Measurements from ENCODE around the gene RCCD1.
"Not testable (repeated sequence)": the region's sequence is repeated elsewhere in the genome, so short reads cannot be mapped to it uniquely, and the experiment has no call there.

RCCD1 gene

DNA sequence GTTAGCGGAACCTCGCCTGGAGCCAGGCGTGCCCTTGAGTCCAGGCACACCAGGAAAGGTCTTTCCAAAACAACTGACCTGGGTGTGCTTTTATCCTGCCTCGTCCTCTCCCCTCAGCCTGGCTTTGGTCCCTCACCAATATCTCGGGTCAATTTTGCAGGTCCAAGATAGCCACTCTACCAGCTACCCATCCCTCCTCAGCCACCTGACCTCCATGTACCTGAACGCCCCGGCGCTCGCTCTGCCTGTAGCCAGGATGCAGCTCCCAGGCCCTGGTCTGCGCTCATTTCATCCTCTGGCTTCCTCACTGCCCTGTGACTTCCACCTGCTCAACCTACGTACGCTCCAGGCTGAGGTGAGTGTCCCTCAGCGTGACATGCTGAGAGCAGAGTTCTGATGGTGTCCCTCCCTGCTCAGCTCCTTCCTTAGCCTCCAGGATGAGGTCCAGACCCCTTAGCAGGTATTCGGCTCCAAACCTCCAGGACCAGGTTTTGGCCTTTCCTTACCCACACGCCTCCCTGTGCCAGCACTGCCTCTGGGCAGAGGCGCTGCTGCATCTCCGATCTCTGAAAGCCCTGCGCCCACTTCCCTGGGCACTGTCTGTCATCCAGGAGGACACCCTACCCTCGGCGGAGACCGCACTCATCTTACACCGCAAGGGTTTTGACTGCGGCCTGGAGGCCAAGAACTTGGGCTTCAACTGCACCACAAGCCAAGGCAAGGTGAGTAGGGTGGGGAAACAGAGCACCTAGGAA lies 36.5 kb upstream of the RCCD1 start:
- no peak for DNase-seq

DNA sequence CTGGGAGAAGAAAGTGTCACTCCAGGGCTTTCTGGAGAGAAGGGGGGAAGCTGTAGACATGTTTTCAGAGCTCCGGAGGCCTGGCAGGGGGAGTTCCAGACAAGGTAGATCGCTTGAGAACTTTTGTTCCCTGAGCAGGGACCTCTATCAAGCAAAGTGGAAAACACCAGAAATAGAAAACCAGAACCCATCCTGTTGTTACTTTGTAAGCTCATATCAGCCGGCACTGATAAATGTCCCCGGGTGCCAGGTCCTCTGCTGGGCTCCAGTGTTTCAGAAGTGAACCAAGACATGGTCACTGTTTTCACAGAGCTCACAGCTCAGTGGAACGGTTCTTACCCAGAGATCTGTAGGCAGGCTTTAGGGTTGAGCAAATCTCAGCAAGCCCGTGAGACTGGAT lies 35.8 kb upstream of the RCCD1 start:
- DNase-seq: no peak

DNA sequence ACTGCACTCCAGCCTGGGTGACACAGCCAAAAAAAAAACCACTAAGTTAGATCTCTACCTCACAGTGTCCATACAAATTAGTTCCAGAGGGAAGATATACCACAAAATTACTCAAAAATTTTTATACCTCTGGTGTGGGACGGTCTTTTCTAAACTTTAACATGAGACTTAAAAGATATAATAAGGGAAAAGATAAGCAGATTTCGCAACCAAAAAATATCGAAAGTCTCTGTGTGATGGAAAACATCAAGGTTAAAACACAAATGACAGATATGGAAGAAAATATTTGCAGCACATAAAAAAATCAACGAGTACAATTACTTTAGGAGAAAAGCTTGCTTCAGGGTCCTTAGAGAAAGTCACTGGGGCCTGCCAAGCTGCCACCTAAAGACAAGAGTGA lies 32.8 kb upstream of the RCCD1 start:
- DNase-seq: no peak

DNA sequence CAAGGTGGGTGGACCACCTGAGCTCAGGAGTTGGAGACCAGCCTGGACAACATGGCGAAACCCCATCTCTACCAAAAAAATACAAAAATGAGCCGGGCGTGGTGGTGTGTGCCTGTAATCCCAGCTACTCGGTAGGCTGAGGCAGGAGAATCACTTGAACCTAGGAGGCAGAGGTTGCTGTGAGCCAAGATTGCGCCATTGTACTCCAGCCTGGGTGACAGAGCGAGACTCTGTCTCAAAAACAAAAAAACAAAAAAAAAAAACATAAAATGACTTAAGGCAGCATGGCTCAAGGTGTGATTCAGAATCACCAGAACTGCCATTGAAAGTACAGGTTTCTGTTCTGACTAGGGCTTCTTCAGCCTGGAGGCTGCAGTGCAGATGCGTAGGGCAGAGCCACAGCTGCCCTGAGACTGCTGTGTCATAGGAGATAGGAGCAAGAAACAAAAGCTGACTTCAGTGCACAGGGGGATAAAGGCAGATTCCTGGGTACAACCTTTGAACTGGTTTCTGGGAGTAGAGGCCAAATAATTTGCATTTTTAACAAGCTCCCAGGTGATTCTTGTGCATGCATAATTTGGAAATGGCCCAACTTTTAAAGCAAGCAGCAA lies 31.9 kb upstream of the RCCD1 start:
- not testable (repeated sequence) for DNase-seq

DNA sequence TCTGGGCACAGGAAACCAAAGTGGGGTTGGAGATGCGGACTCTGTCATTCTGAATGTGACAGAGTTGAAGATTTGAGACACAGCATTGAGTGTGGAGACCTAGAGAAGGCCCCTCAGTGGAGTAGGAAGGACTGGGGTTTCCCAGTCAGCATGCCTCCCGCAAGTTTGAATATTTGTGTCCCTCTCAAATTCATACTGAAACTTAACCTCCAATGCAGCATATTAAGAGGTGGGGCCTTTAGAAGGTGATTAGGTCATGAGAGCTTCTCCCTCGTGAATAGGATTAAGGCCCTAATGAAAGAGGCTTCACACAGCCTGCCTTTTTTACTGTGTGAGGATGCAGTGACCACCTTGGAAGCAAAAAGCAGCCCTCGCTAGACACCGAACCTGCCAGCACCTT lies 30.3 kb upstream of the RCCD1 start:
- no peak for DNase-seq

DNA sequence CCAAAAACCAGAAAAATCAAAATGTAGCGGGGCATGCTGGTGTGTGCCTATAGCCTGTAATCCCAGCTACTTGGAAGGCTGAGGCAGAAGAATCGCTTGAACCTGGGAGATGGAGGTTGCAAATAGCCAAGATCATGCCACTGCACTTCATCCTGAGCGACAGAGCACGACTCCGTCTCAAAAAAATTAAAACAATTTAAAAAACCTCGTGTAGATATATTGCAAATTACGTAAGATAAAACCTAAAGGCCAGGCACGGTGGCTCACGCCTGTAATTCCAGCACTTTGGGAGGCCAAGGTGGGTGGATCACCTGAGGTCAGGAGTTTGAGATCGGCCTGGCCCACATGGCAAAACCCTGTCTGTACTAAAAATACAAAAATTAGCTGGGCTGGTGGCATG lies 27.9 kb upstream of the RCCD1 start:
- DNase-seq: not testable (repeated sequence)

DNA sequence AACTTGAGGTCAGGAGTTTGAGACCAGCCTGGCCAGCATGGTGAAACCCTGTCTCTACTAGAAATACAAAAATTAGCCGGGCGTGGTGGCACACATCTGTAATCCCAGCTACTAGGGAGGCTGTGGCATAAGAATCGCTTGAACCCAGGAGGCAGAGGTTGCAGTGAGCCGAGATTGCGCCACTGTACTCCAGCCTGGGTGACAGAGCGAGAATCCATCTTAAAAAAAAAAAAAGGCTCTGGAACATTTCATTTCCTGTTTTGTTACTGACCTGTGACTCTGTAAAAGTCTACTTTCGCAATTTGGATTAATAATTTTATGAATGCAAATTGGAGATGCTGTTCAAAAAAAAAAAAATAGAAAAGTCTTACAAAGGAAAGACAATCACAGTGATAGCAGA lies 26.6 kb upstream of the RCCD1 start:
- not testable (repeated sequence) for DNase-seq

DNA sequence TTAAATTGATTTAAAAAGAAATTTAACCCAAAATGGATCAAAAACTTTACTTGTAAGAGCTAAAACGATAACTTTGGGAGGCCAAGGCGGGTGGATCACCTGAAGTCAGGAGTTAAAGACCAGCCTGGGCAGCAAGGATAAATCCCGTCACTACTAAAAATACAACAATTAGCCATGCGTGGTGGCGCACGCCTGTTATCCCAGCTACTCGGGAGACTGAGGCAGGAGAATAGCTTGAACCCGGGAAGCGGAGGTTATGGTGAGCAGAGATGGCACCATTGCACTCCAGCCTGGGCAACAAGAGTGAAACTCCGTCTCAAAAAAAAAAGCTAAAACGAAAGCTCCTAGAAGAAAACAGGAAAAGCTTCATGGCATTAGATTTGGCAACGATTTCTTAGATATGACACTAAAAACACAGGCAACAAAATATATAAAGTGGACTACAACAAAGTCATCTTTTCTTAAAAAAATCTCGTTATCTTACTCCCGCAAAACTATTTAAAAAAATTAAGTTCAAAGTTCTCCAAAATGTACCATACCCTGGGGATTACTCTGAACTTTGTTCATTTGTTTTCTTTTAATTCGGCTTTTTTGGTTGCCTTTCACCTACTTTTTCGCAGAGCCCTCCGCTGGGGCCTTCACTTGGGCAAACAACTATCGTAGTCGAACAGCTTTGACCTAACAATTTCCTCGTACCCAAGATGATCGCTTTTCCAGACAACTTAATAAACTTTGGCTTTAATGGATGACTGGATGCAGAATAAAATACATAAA lies 25.3 kb upstream of the RCCD1 start:
- no peak for DNase-seq

DNA sequence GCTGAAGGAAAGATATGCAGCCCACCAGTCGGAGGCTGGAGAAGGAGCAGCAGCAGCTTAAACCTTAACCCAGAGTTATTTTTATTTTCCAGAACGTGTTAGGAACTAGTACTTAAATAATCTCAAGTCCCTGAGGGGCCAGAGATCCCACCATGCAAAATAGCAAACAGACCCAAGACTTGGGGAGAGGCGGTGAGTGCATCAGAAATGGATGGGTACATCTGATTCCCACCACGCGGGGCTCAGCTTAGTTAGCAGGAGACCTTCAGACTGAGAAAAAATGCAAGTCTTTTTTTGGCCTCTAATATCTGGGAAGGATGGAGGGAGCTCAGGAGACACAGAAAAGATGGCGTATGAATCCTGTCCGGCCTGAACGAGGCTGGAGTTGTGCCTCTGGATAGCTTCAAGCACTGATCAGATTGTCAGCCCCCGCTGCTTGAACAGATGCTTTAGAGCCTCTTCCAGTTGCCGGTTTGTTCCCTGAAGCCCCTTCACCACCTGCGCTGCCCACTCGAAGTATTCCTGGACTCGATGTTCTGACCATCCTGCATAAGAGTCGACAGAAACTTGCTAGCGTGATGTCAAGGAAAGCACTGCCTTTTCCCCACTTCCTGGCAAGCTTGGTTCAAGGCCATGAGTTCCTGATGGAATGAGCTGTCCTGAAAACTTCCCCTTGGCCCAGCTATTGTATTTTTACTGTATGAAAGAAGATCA lies 23.7 kb upstream of the RCCD1 start:
- DNase-seq: no peak

DNA sequence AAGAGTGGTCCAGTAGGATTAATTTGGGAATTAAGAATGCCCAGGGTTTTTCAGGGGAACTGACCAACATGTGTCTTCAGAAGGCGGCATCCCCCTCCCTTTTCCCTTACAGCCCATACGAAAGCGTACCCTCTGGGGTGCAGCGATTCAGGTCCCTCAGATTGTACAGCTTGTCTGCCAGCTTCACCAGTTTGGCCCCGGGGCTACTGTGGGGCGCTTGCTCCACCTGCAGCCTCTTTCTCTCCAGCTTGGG lies 23.2 kb upstream of the RCCD1 start:
- no peak for DNase-seq

DNA sequence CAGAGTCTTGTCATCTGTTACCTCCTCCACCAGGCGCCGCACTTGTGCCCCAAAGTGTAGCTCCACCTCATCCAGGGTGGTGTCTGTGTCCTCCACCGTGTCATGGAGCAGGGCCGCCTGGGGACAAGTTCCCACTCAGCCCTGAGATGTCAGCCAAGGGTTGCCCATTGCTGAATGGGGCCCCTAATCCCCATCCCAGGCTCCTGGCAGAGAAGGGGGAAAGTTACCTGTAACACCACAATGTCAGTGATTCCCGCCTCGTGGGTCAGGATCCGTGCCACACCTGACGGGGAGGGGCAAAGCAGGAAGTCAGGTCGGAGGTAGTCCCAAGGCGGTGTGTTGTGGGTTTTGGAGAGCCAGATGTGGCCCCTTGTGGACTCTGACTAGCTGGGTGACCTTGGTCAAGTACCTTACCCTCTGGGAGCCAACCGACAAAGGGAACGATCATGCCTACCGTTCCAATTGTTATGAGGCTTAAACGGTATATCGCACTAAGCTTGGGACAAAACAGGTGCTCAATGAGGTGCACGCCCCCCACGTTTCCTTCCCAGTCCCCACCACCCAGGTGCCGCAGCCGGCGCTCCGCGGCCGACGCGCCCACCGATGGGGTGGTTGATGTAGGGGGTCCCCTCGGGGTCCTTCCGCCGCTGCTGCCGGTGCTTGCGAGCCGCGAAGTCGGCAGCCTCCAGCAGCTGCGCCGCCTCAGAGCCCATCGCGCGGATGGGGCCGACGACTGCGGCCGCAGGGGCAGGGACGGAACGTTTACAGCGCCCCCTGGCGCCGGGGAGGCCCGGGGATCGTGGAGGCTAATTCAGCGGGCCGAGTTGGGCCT lies 22.6 kb upstream of the RCCD1 start, which contains the start of gene HDDC3:
Gene HDDC3 (minus strand): TSS at position 722 of the 832 bp plus-strand sequence. CDS start 9 bp downstream, at position 713.
- peak; percentile 96 to 97 for DNase-seq

DNA sequence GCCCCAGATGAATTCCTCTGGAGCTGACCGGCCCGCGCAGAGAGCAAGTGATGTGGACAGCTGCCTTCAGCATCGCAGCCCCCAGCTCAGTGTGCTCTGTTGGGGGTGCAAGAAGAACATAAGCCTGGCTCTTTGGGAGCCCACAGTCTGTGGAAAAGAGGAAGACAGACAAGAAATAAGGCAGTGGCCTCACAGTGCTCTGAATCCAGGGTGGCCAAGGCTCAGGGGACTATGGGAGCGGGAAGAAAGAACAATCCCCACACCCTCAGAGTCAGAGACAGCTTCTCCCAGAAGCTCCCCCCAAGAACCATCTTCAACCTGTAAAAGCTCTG lies 22.1 kb upstream of the RCCD1 start:
- no peak for DNase-seq

DNA sequence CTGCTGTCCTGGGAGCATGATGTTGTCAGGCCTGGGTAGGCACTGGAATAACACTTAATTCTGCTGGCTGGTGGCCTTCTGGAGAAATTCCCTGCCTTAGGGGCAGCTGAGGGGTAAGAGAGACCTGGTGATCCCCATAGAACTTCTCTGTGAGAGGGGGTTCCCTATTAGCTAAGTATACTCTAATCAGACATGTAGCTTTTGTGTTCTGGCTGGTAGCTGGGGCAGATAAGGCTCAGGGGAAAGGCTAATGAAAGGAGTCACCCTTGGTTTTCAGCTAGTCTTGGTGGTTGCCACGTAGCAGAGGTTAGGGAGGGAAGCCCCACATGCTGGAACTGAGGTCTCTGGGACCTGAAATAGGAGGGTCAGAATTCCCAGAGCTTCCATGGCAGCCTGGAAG lies 21.4 kb upstream of the RCCD1 start:
- DNase-seq: no peak

DNA sequence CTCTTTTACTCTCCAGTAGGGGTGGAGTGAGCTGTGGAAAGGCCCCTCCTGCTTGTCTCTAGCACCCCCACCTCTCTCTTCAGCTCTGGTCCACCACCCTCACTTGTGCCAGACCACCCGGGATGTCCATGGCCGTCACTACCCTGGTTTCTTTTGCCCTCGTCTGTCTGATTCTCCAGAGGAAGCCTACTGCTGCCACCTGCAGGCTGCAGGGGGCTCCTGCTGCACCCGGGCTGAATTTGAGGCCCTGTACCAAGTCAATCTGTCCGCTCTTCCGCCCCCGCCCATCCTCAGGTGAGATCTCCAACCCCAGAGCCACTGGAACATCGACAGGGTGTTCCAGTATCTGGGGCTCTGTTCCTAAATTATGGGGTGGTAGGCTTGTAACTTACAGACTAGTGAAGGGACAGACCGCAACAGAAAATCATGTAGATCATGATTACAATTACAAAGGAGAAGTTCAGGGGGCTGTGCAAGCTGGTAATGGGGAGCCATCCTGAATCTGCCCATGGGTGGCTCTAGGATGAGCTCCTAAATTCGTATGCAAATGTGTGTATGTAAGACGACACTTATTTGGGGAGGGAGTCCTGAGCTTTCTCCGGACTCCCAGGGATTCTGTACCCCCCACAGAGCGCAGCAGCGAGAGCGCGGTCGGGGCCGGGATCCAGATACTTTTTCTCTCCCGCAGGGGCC lies 20.3 kb upstream of the RCCD1 start:
- peak; percentile 82 to 88 for DNase-seq

DNA sequence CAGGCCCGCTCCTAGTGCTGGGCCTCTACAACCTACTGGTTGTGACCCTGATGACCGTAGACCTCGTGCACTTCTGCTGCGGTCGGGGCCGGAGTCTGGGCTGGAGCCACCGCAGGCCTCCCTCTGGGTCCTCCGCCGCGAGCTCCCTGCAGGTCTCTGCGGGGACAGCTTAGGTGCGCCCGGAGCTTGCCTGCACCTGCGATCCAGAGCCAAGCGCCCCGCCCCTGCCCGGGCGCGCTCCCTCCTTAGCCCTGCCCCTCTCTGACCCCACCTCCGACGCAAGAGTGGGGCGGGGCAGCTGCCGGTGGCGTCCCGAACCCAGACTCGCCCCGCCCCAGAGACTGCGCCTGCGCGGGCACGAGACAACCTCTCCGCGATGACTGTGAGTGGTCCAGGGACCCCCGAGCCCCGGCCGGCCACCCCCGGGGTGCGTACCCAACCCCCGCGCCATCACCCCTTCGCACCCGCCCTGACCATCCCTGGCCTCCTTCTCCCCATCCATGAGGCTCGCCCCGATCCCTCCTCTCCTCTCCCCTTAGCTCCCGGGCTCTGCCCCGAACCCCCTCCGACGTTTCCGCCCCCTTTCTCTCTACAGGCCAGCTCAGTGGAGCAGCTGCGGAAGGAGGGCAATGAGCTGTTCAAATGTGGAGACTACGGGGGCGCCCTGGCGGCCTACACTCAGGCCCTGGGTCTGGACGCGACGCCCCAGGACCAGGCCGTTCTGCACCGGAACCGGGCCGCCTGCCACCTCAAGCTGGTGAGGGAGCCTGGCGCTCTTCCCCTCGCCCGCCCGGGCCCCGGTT lies 19.5 kb upstream of the RCCD1 start, which contains the start of gene UNC45A:
Gene UNC45A (plus strand): TSS at position 337 of the 803 bp plus-strand sequence. CDS start 40 bp downstream, at position 377.
- peak; percentile 96 for DNase-seq

DNA sequence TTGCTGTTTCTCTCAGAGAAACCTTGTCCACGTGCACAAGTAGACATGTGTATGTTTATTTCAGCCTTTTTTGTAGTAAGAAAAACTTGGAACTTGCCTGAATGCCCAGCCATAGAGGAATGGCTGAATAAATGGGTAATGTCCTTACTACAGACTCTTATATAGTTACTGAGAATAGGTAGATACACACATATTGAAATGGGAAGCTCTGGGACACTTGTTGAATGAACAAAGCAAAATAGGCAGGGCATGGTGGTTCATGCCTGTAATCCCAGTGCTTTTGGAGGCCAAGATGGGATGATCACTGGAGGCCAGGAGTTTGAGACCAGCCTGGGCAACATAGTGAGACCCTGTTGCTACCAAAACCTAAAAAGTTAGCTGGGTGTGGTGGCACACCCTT lies 17.9 kb upstream of the RCCD1 start:
- no peak for DNase-seq

DNA sequence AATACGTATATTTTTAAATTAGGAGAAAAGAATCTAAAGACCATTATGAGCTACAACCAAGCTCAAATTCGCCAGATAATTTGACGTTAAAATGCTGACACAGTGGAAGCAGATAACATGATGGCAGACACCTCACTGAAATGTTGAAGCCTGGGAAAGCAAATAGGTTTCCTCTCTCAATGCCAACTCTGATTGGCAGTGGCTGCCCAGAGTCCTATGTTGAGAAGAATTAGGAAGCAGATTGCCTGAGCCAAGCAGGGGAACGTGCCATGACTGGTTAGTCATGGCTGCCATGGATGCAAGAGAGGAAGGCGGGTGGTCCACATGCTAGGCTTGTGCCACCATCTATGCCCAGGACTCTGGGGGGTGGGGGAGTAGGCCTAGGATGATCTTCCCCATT lies 16.4 kb upstream of the RCCD1 start:
- DNase-seq: no peak

DNA sequence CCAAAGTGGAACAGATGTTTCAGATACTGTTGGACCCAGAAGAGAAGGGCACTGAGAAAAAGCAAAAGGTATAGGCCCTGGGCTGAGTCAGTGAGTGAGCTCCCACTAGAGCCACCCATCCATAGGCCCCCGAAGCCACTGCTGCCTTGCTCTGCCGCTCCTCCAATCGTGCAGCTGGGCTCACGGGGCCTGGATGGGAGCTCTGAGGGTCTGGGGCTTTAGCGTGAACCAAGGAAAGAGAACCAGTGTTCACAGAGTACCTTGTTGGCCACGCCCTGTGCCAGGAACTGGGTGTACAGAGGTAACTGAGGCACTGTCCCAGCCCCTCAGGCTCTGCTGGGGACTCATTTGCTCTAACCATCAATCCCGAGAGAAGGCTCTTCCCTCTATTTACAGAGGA lies 14.9 kb upstream of the RCCD1 start:
- no peak for DNase-seq

DNA sequence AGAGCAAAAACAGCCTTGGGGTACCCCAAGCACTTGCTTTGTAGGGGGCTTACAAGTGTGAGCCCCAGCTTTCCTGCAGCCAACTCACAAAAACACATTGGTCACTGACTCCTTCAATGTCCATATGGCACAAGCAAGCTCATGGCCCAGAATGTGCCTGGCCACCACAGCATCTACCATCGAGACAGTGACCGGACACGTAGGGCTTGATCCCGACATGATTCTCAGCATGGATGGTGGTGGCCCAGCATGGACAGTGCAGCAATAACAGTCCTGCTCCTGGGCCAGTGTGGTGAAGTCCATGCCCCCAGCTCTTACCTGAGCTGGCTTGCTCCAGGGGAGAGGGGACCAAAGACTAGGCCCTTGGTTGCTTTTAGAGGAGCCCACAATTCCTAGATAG lies 13.6 kb upstream of the RCCD1 start:
- no peak for DNase-seq

DNA sequence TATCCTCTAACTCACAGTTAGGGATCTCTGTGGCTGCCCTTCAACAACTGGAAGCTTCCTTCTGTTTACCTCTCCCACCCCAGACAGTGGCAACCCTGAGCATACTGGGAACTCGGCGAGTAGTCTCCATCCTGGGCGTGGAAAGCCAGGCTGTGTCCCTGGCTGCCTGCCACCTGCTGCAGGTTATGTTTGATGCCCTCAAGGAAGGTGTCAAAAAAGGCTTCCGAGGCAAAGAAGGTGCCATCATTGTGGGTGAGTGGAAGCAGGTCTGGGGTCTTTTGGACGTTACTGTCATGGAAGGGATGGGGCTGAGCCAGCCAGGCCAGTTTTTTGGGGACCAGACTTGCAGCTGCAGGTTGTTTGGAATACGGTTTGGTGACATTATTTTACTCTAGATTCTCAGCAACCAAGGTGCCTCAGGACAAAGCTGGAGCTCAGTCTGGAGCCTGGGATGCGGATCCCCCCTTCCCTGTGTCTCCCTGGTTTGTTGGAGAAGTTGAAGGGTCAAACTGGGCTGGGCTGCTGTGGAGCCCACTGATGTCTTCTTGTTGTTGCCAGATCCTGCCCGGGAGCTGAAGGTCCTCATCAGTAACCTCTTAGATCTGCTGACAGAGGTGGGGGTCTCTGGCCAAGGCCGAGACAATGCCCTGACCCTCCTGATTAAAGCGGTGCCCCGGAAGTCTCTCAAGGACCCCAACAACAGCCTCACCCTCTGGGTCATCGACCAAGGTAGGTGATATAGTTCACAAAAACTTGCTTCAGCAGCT lies 12.1 kb upstream of the RCCD1 start:
- no peak for DNase-seq

Data from stimulated activated CD4-positive, alpha-beta T cell treated with anti-CD3 and anti-CD28 coated beads, Interleukin-2, amount 100 ng/mL, for 48 hours (primary cell).